ENCODE results near the gene LRRC8D.
A peak's percentile ranks its signal among the peaks of the same experiment; 100 is the strongest.

Gene LRRC8D

GRCh38 chr1:89807503-89807902, 13.3 kb upstream of the LRRC8D start:
- DNase-seq (ENCODE audit: low spot score) = no peak
- H3K27ac ChIP-seq = no peak overlapping the region
- ChIA-PET POLR2A (ENCODE audit: low non-redundant PET) (no interaction called here), CTCF (no interaction called here)
- no peak for TF ChIP-seq CTCF (conservative IDR thresholded peaks at IDR 0.05; ENCODE audit: low read depth)

- no peak for DNase-seq (ENCODE audit: low spot score)
- CTCF ChIA-PET = interaction anchor here (0.7 to 1.2 kb wide), 2 partner anchors 35 to 171 kb away, joined by 3 read pairs; no protein-coding TSS in a partner anchor
- POLR2A ChIA-PET (ENCODE audit: low non-redundant PET) = no interaction called here
- no peak overlapping the region for H3K27ac ChIP-seq
- TF ChIP-seq CTCF (conservative IDR thresholded peaks at IDR 0.05; ENCODE audit: low read depth) = no peak
Observed at GRCh38 chr1:89807983-89808382, 12.8 kb upstream of the LRRC8D start.

- ChIA-PET POLR2A (ENCODE audit: low non-redundant PET) (no interaction called here), CTCF (interaction anchor here (0.7 to 1.2 kb wide), 3 partner anchors 32 to 170 kb away, joined by 3 to 5 read pairs (median 3); no protein-coding TSS in a partner anchor)
- no peak overlapping the region for H3K27ac ChIP-seq
- peak; percentile 71 for DNase-seq (ENCODE audit: low spot score)
- TF ChIP-seq CTCF (conservative IDR thresholded peaks at IDR 0.05; ENCODE audit: low read depth) = no peak
Observed at GRCh38 chr1:89808441-89809117, 12.3 kb upstream of the LRRC8D start.

- no peak for DNase-seq (ENCODE audit: low spot score)
- no peak for TF ChIP-seq CTCF (conservative IDR thresholded peaks at IDR 0.05; ENCODE audit: low read depth)
- ChIA-PET CTCF (no interaction called here), POLR2A (ENCODE audit: low non-redundant PET) (no interaction called here)
- no peak overlapping the region for H3K27ac ChIP-seq
Observed at GRCh38 chr1:89809556-89809955, 11.3 kb upstream of the LRRC8D start.

GRCh38 chr1:89810302-89810701, 10.5 kb upstream of the LRRC8D start:
- POLR2A ChIA-PET (ENCODE audit: low non-redundant PET) = no interaction called here
- DNase-seq (ENCODE audit: low spot score) = no peak

GRCh38 chr1:89810880-89811279, 10.0 kb upstream of the LRRC8D start:
- no peak for TF ChIP-seq CTCF (conservative IDR thresholded peaks at IDR 0.05; ENCODE audit: low read depth)
- DNase-seq (ENCODE audit: low spot score) = no peak
- H3K27ac ChIP-seq = no peak overlapping the region
- ChIA-PET POLR2A (ENCODE audit: low non-redundant PET) (no interaction called here), CTCF (no interaction called here)

More at GRCh38 chr1:89810302-89810701, 10.5 kb upstream of the LRRC8D start:
- CTCF ChIA-PET = no interaction called here
- TF ChIP-seq CTCF (conservative IDR thresholded peaks at IDR 0.05; ENCODE audit: low read depth) = no peak
- no peak overlapping the region for H3K27ac ChIP-seq
